Gastrocnemius medialis (tissue), 4 donors: ENCODE results near the gene SOX1. TPM values are rescaled to one million over a fixed set of nuclear protein-coding genes. Genes with fewer than 3 reads are reported as not detected.

Experiments used
- ATAC-seq, 2 donors: fragments of 150-250 bp; one replicate each; pipeline ENCODE4 v1.9.1; 2016
- DNase-seq, 2 donors: peaks; one replicate each; pipeline ENCODE4 v3.0.0-alpha.2; 2019
- H3K27ac ChIP-seq, 4 donors: fragments of 200-600 bp; sonication (generic); 1 replicate in 1 of 4; 2 replicates in 3 of 4; pipeline ENCODE4 v1.5.1; 2016 to 2018; ENCODE audit warnings: mild to moderate bottlenecking in 2 of 4, moderate library complexity in 1 of 4
- H3K27me3 ChIP-seq, 3 donors: fragments of 200-600 bp; sonication (generic) in 2 of 3; 1 replicate in 1 of 3; 2 replicates in 2 of 3; pipeline versions ENCODE4 v1.5.1 to v1.6.0; 2016 to 2019; ENCODE audit warnings: mild to moderate bottlenecking in 1 of 3, moderate library complexity in 1 of 3
- H3K36me3 ChIP-seq, 2 donors: fragments of 200-600 bp; sonication (generic) in 1 of 2; one replicate each; pipeline ENCODE4 v1.5.1; 2017 to 2018
- H3K4me1 ChIP-seq, 2 donors: fragments of 200-600 bp; sonication (generic) in 1 of 2; one replicate each; pipeline ENCODE4 v1.5.1; 2016 to 2017; ENCODE audit warnings: mild to moderate bottlenecking in 2 of 2
- H3K4me3 ChIP-seq, 4 donors: fragments of 200-600 bp; sonication (generic) in 3 of 4; 1 replicate in 1 of 4; 2 replicates in 3 of 4; pipeline ENCODE4 v1.5.1; 2016 to 2019; ENCODE audit warnings: mild to moderate bottlenecking in 2 of 4
- H3K9me3 ChIP-seq, 3 donors: fragments of 200-600 bp; sonication (generic) in 2 of 3; 1 replicate in 1 of 3; 2 replicates in 2 of 3; pipeline ENCODE4 v1.5.1; 2016 to 2019
- CTCF ChIP-seq, 5 experiments: fragments of 450-650 bp in 3 of 5; fragments of 200-600 bp in 2 of 5; sonication (generic) in 2 of 5; IDR thresholded peaks in 4 of 5; conservative IDR thresholded peaks in 1 of 5; 1 replicate in 4 of 5; 2 replicates in 1 of 5; pipeline ENCODE4 v1.5.1; 2016 to 2019; ENCODE audit warnings: antibody characterized with exemption in 5 of 5, mild to moderate bottlenecking in 3 of 5, moderate library complexity in 3 of 5
- POLR2A ChIP-seq, 2 donors: fragments of 450-650 bp; IDR thresholded peaks; one replicate each; pipeline ENCODE4 v1.6.1; 2017; ENCODE audit warnings: antibody characterized with exemption in 2 of 2, mild to moderate bottlenecking in 2 of 2, moderate library complexity in 2 of 2
- in situ Hi-C, 4 donors: fragments of 200-750 bp; cut with MboI; loops; one replicate each; pipeline versions ENCODE4 v1.15.0 to v1.8.0; 2017; ENCODE audit warnings: low sequenced_read_pairs in 4 of 4
- intact Hi-C: fragments of 100-400 bp; cut with DNase I; formaldehyde crosslinking; loops from one replicate; pipeline ENCODE4 v1.15.1; 2023; ENCODE audit warnings: low total_unique reads
- total RNA-seq, 4 donors: library from RNA; depleted of rRNA; stranded (reverse); fragments of >200 nt; gene quantifications; one replicate each; pipeline versions ENCODE4 v1.1.0 to v1.2.3, GENCODE V29; 2016

The SOX1 gene
- total RNA-seq, 4 donors from 2014 or later = not detected

GRCh38 chr13:112095354-112095753, 28.4 kb downstream of the SOX1 start:
- Histone ChIP-seq H3K27me3 (peaks cover 0 to 18% (median 5%) of the 10 kb centered on the region in 3 donors), H3K27ac (no peak overlapping the region), H3K4me1 (no peaks in the 10 kb centered on the region), H3K36me3 (no peaks in the 10 kb centered on the region), H3K4me3 (no peak overlapping the region), H3K9me3 (no peaks in the 10 kb centered on the region)
- TF ChIP-seq CTCF (IDR thresholded peaks at IDR 0.05 in 4 of 5, conservative IDR thresholded peaks at IDR 0.05 in 1 of 5) (no peak), POLR2A (IDR thresholded peaks at IDR 0.05) (no peak)
- intact Hi-C loops = no loop called here
- ATAC-seq (no peak), DNase-seq (no peak)
- in situ Hi-C loops = loop anchor here in 1 of 4 donors (25.0 kb wide), 1 partner anchor 517 kb away; no protein-coding TSS in a partner anchor

GRCh38 chr13:112096959-112097358, 30.0 kb downstream of the SOX1 start:
- H3K36me3 ChIP-seq = no peaks in the 10 kb centered on the region
- intact Hi-C loops = no loop called here
- H3K27me3 ChIP-seq = peaks cover 0 to 22% (median 13%) of the 10 kb centered on the region in 3 donors
- no peak for TF ChIP-seq POLR2A (IDR thresholded peaks at IDR 0.05)
- TF ChIP-seq CTCF (IDR thresholded peaks at IDR 0.05 in 4 of 5, conservative IDR thresholded peaks at IDR 0.05 in 1 of 5) = no peak
- H3K4me3 ChIP-seq = no peak overlapping the region
- ATAC-seq = no peak
- no peaks in the 10 kb centered on the region for H3K9me3 ChIP-seq
- no peak overlapping the region for H3K27ac ChIP-seq
- DNase-seq = no peak
- in situ Hi-C loops = loop anchor here in 1 of 4 donors (25.0 kb wide), 1 partner anchor 515 kb away; no protein-coding TSS in a partner anchor
- no peaks in the 10 kb centered on the region for H3K4me1 ChIP-seq

- H3K4me1 ChIP-seq = no peaks in the 10 kb centered on the region
- DNase-seq = no peak
- ATAC-seq = no peak
- in situ Hi-C loops = loop anchor here in 1 of 4 donors (25.0 kb wide), 1 partner anchor 515 kb away; no protein-coding TSS in a partner anchor
- intact Hi-C loops = no loop called here
- H3K27ac ChIP-seq = no peak overlapping the region
- no peaks in the 10 kb centered on the region for H3K9me3 ChIP-seq
- H3K36me3 ChIP-seq = no peaks in the 10 kb centered on the region
- peaks cover 8 to 22% (median 18%) of the 10 kb centered on the region in 3 donors for H3K27me3 ChIP-seq
- no peak overlapping the region for H3K4me3 ChIP-seq
- TF ChIP-seq CTCF (IDR thresholded peaks at IDR 0.05 in 4 of 5, conservative IDR thresholded peaks at IDR 0.05 in 1 of 5) (no peak), POLR2A (IDR thresholded peaks at IDR 0.05) (no peak)
Observed at GRCh38 chr13:112097770-112098169, 30.8 kb downstream of the SOX1 start.

- H3K4me1 ChIP-seq = no peaks in the 10 kb centered on the region
- intact Hi-C loops = no loop called here
- no peaks in the 10 kb centered on the region for H3K36me3 ChIP-seq
- no peak overlapping the region for H3K27ac ChIP-seq
- TF ChIP-seq POLR2A (IDR thresholded peaks at IDR 0.05) = no peak
- TF ChIP-seq CTCF (IDR thresholded peaks at IDR 0.05 in 4 of 5, conservative IDR thresholded peaks at IDR 0.05 in 1 of 5) = no peak
- no peaks in the 10 kb centered on the region for H3K9me3 ChIP-seq
- DNase-seq = no peak
- peaks cover 17 to 26% (median 22%) of the 10 kb centered on the region in 3 donors for H3K27me3 ChIP-seq
- in situ Hi-C loops = loop anchor here in 1 of 4 donors (25.0 kb wide), 1 partner anchor 514 kb away; no protein-coding TSS in a partner anchor
- ATAC-seq = no peak
- H3K4me3 ChIP-seq = no peak overlapping the region
Observed at GRCh38 chr13:112098699-112099098, 31.8 kb downstream of the SOX1 start.
